AG04449 (cell line): ENCODE measurements around the gene FANCC.
"Not testable (repeated sequence)": the region's sequence is repeated elsewhere in the genome, so short reads cannot be mapped to it uniquely, and the experiment has no call there.

ENCODE experiments used
- CTCF ChIA-PET: fragments of 350-600 bp; formaldehyde crosslinking; extraction: SDS; loops from one replicate; lab custom pipeline; 2021; ENCODE audit warnings: antibody characterized with exemption; lab: Yijun Ruan, JAX
- POLR2A ChIA-PET: fragments of 400-600, 350-600 bp; formaldehyde crosslinking; extraction: SDS; loops from one replicate; lab custom pipeline; 2020; ENCODE audit warnings: antibody characterized with exemption, inconsistent platforms; lab: Yijun Ruan, JAX
- DNase-seq: peaks from one replicate; pipeline ENCODE4 v3.0.0-alpha.2; 2010; ENCODE audit warnings: low read depth, low spot score
- H3K4me3 ChIP-seq: 2 replicates; pipeline ENCODE4 v1.5.1; 2011; ENCODE audit warnings: low read depth, mild to moderate bottlenecking, control low read depth, low read length
- CTCF ChIP-seq: IDR thresholded peaks from one replicate; pipeline ENCODE4 v1.5.1; 2011; ENCODE audit warnings: mild to moderate bottlenecking, moderate library complexity, low read length, control low read depth, inconsistent platforms; ENCODE audit not compliant: insufficient read depth; ENCODE audit errors: missing control alignments

FANCC gene

GRCh38 chr9:95283673-95284072 is 33.8 kb downstream of the FANCC start:
- DNase-seq, result no peak
- CTCF ChIA-PET, result no interaction called here
- TF ChIP-seq CTCF, result no peak

GRCh38 chr9:95282332-95282731 is 35.2 kb downstream of the FANCC start:
- no peak overlapping the region for H3K4me3 ChIP-seq
- TF ChIP-seq CTCF, result no peak
- no peak for DNase-seq
- CTCF ChIA-PET, result interaction anchor here (1.3 kb wide), 1 partner anchor 13 kb away, joined by 6 read pairs; no protein-coding TSS in a partner anchor
- POLR2A ChIA-PET, result no interaction called here

More at GRCh38 chr9:95283673-95284072, 33.8 kb downstream of the FANCC start:
- no peak overlapping the region for H3K4me3 ChIP-seq
- POLR2A ChIA-PET, result no interaction called here

GRCh38 chr9:95280745-95281144 is 36.8 kb downstream of the FANCC start:
- DNase-seq, result no peak
- POLR2A ChIA-PET, result no interaction called here
- CTCF ChIA-PET, result interaction anchor here (1.7 to 1.9 kb wide), 2 partner anchors 13 to 29 kb away, joined by 3 to 7 read pairs; no protein-coding TSS in a partner anchor
- TF ChIP-seq CTCF, result no peak
- H3K4me3 ChIP-seq, result no peak overlapping the region

GRCh38 chr9:95277509-95277908 is 40.0 kb downstream of the FANCC start:
- no peak for TF ChIP-seq CTCF
- no peak overlapping the region for H3K4me3 ChIP-seq
- CTCF ChIA-PET, result no interaction called here
- POLR2A ChIA-PET, result no interaction called here
- no peak for DNase-seq

GRCh38 chr9:95276395-95276954 is 41.0 kb downstream of the FANCC start:
- ChIA-PET CTCF (interaction anchor here (0.7 to 1.5 kb wide), 3 partner anchors 11 to 65 kb away, joined by 3 to 8 read pairs (median 3); no protein-coding TSS in a partner anchor), POLR2A (no interaction called here)
- DNase-seq, result no peak
- no peak for TF ChIP-seq CTCF
- H3K4me3 ChIP-seq, result no peak overlapping the region

- DNase-seq, H3K4me3 ChIP-seq, POLR2A ChIA-PET: not testable (repeated sequence)
- CTCF ChIA-PET, result interaction anchor here (1.7 kb wide), 1 partner anchor 9 kb away, joined by 4 read pairs; no protein-coding TSS in a partner anchor
Observed at GRCh38 chr9:95274160-95274559, 43.3 kb downstream of the FANCC start.
